Peyer's patch (tissue), 4 donors: ENCODE results near the gene TRPC6.

Source experiments
- CTCF ChIP-seq, 6 experiments: fragments of 450-650 bp in 4 of 6; fragments of 200-600 bp in 2 of 6; sonication (generic) in 1 of 6; IDR thresholded peaks; one replicate each; pipeline ENCODE4 v1.5.1; 2017 to 2019; ENCODE audit warnings: antibody characterized with exemption in 6 of 6, mild to moderate bottlenecking in 3 of 6, moderate library complexity in 1 of 6
- POLR2A ChIP-seq, 2 donors: fragments of 450-650 bp; IDR thresholded peaks; one replicate each; pipeline ENCODE4 v1.5.1; 2017; ENCODE audit warnings: antibody characterized with exemption in 2 of 2, mild to moderate bottlenecking in 2 of 2, moderate library complexity in 2 of 2

- TF ChIP-seq CTCF (IDR thresholded peaks at IDR 0.05), result no peak
- TF ChIP-seq POLR2A (IDR thresholded peaks at IDR 0.05), result no peak
Observed at GRCh38 chr11:101511065-101511464, 72.7 kb downstream of the TRPC6 start.
